ENCODE results near the gene PID1.

Gene PID1

DNA sequence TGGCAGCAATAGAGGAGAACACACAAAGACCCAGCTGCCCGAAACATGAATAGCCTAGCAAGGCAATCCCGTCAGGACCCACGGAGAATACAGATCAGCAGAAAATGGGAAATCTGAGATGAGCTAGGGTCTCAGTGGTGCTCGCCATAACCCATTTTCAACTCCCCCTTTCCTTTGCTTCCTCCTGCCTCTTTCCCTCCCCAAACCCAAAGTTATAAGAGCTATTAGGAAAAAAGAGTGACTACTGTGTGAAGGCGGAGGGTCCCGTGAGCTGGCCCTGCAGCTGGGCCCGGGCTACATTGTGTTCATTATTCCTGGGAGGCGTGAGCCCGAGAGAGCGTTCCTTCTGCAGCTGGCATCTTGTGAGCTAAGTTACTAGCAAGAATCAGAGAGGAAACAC is 118.4 kb downstream of the PID1 start:
- Mint-ChIP-seq H3K9me3 (peaks cover 4% of the 10 kb centered on the region), H3K36me3 (ENCODE audit: low read depth) (no peaks in the 10 kb centered on the region), H3K27me3 (no peaks in the 10 kb centered on the region), H3K4me3 (no peak overlapping the region), H3K27ac (no peak overlapping the region), H3K4me1 (ENCODE audit: low read depth) (no peaks in the 10 kb centered on the region)

DNA sequence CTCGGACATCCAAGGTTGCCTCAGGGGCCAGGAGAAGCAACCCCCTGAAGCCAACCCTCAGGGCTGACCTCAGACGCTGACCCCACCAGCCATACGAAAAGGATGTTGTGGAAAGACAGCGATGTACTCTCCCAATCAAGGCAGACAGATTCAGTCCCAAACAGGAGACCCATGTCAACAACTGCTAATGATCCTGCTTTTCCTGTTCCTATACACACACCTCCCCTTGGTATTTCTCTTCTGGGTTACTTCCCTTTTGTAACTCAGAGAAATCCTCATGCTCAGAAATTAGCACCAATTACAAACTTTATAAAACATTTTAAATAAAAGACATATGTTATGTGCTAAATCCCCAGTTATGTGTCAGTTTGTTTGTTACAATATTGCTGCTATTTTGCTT is 120.8 kb downstream of the PID1 start:
- Mint-ChIP-seq H3K9me3 (peaks cover 10% of the 10 kb centered on the region), H3K4me1 (ENCODE audit: low read depth) (no peaks in the 10 kb centered on the region), H3K4me3 (no peak overlapping the region), H3K27ac (no peak overlapping the region), H3K27me3 (no peaks in the 10 kb centered on the region), H3K36me3 (ENCODE audit: low read depth) (no peaks in the 10 kb centered on the region)

DNA sequence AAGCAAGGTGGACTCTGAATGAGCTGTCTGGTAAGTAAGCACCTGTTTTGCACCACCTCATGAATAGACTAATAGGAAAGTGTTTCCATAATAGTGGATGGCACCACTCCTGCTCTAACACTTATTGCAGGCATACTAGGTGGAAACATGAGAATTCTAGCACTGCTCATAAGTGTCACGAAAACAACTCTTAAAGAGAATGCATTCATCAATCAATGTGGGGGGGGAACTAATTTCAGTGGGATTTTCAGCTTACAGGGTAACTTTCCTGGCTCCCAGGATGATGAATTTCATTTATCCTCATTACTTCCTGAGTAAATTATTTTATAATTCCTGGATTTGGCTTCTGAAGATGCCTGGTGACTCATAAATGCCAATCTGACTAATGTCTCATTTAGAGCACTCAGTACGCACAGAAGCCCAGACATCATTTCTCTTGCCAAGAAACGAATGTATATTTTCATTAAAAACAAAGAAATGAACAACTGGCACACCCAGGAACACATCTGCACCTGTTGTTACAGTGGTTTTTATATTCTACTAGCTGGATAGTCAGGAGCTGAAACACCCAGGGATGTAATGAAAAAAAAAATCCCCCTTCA is 129.6 kb downstream of the PID1 start:
- no peaks in the 10 kb centered on the region for H3K27me3 Mint-ChIP-seq
- H3K27ac Mint-ChIP-seq, result no peak overlapping the region
- no peak overlapping the region for H3K4me3 Mint-ChIP-seq
- H3K9me3 Mint-ChIP-seq, result peaks cover 10% of the 10 kb centered on the region
- no peaks in the 10 kb centered on the region for H3K36me3 Mint-ChIP-seq (ENCODE audit: low read depth)
- no peaks in the 10 kb centered on the region for H3K4me1 Mint-ChIP-seq (ENCODE audit: low read depth)

DNA sequence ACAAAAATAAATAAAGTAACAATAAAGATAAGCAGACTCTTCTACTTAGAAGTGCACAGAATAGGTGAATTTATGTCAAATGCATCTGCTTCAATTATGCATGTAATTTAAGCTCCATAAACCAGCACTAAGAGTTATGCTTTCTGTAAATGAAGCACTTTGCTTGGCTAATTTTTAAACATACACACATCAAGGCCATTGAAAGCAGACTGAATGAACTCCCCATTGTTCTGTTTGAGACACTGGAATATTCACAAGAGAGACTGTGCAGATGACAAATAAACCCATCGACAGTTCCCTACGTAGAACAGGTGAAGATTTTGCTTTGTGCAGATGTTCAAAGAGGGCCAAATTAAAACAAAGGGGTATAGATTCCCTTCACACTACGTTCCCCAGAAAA is 133.4 kb downstream of the PID1 start:
- H3K27me3 Mint-ChIP-seq, result no peaks in the 10 kb centered on the region
- H3K27ac Mint-ChIP-seq, result no peak overlapping the region
- no peak overlapping the region for H3K4me3 Mint-ChIP-seq
- no peaks in the 10 kb centered on the region for H3K9me3 Mint-ChIP-seq
- H3K4me1 Mint-ChIP-seq (ENCODE audit: low read depth), result no peaks in the 10 kb centered on the region
- no peaks in the 10 kb centered on the region for H3K36me3 Mint-ChIP-seq (ENCODE audit: low read depth)

DNA sequence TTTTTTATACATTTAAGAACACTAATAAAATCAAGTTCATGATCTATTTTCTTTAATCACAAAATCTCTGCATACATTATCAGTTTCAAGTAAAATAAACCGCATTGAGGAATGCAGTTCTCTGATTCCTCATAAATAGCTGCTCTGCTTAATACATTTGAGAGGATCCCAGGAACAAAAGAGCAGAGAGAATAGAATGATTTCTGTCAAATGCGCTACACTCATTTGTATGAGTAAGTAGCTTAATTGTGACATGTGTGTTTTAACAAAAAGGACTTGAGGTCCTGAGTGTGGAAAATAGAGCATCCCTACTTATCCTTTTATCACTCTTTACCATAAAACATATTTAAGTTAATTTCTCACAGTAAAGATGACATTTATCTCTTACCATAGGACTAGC is 134.0 kb downstream of the PID1 start:
- H3K27ac Mint-ChIP-seq, result no peak overlapping the region
- H3K36me3 Mint-ChIP-seq (ENCODE audit: low read depth), result no peaks in the 10 kb centered on the region
- H3K27me3 Mint-ChIP-seq, result no peaks in the 10 kb centered on the region
- H3K4me1 Mint-ChIP-seq (ENCODE audit: low read depth), result no peaks in the 10 kb centered on the region
- no peak overlapping the region for H3K4me3 Mint-ChIP-seq
- H3K9me3 Mint-ChIP-seq, result no peaks in the 10 kb centered on the region

DNA sequence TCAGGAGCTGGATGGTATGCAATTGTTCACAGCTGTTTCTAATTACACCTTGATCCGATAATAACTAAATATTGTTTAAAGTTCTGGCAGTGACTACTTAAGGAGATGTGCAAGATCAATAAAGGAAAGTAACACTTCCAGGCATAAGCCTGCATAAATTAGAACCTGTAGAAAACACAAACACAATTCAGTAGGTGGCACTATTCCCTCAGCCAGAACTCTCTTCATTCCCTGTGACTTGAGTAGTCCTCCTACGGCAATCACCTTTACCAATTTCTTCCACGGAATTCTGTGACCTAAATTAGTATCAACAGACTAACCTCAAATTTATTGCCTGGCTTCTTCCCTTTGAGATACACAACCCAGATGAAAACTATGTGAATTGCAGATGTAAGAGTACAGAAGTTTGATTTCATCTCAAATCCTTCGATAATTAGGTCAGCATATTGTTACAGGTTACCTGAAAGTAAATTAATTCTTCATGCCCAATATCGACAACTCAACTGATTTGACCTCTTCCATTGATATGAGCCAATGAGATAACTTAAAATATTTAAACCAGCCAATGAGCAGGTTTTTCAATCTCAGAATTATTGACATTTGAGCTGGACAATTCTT is 137.8 kb downstream of the PID1 start:
- Mint-ChIP-seq H3K27me3 (no peaks in the 10 kb centered on the region), H3K4me1 (ENCODE audit: low read depth) (no peaks in the 10 kb centered on the region), H3K9me3 (no peaks in the 10 kb centered on the region), H3K27ac (no peak overlapping the region), H3K4me3 (no peak overlapping the region), H3K36me3 (ENCODE audit: low read depth) (no peaks in the 10 kb centered on the region)

DNA sequence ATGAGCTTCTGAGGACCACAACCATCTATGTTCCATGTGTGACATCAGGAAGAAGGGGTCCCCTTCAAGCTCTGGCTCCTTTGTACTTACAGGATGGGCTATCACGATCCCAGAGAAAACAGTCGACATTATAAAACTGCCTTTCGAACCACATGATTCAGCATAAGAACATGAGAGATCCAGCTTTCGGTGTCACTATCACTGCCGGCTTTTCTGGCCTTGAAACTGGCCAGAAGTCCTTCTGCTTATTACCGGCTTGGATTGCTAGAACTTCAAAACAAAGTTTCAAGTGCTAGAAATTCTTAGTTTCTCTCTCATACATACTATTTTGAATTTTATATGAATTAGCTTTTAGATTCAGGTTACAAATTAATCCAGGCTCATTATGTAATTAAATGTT is 138.9 kb downstream of the PID1 start:
- Mint-ChIP-seq H3K4me3 (no peak overlapping the region), H3K36me3 (ENCODE audit: low read depth) (no peaks in the 10 kb centered on the region), H3K27me3 (no peaks in the 10 kb centered on the region), H3K4me1 (ENCODE audit: low read depth) (no peaks in the 10 kb centered on the region), H3K9me3 (no peaks in the 10 kb centered on the region), H3K27ac (no peak overlapping the region)

DNA sequence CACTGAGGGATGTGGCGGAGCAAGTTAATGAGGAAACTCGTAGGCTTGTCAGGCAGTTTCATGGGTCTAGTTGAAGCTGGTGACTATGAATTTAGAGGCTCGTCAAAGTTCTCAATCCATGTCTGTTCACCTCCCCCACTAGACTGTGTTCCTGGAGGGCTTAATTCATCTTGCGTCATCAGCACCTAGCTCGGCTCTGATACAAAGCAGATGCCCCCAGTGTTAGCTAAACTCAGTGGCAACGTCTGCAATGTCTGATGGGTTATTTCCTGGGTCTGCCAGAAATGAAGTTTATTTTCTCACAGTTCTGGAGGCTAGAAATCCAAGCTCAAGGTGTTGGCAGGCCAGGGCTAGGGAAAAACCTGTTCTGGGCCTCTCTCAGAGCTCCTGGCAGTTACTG is 140.6 kb downstream of the PID1 start:
- no peaks in the 10 kb centered on the region for H3K36me3 Mint-ChIP-seq (ENCODE audit: low read depth)
- H3K4me1 Mint-ChIP-seq (ENCODE audit: low read depth), result no peaks in the 10 kb centered on the region
- H3K9me3 Mint-ChIP-seq, result peaks cover 4% of the 10 kb centered on the region
- H3K27me3 Mint-ChIP-seq, result no peaks in the 10 kb centered on the region
- H3K27ac Mint-ChIP-seq, result no peak overlapping the region
- H3K4me3 Mint-ChIP-seq, result no peak overlapping the region

DNA sequence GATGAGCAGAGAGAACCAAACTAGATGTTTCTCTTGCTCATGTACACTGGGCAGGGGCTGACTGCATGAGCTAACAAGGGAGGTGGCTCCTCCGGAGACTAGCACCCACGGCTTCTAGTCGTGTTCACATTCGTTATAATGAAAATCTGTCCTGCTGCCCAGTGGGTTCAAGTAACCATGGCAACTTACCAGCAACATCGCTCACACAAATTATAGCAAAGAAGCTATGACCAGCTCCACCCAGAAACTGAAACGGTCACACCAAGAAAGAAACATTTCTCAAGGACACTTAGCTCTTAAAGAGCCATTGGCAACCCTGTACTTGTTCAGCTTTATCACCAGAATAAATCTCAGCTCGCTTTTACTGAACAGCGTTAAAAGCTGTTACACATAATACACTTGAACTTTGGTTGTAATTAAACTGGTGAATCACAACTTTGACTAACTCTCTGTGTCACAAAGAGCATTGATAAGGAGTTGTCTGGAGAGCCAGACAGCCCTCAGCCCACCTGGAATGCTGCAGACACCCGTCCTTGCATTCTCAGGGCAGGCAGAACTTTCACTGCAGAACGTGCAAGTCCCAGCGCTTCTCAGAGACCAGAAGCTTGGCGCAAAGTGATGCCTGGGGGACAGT is 141.2 kb downstream of the PID1 start:
- no peaks in the 10 kb centered on the region for H3K4me1 Mint-ChIP-seq (ENCODE audit: low read depth)
- no peaks in the 10 kb centered on the region for H3K27me3 Mint-ChIP-seq
- H3K36me3 Mint-ChIP-seq (ENCODE audit: low read depth), result no peaks in the 10 kb centered on the region
- H3K4me3 Mint-ChIP-seq, result no peak overlapping the region
- peaks cover 6% of the 10 kb centered on the region for H3K9me3 Mint-ChIP-seq
- no peak overlapping the region for H3K27ac Mint-ChIP-seq

DNA sequence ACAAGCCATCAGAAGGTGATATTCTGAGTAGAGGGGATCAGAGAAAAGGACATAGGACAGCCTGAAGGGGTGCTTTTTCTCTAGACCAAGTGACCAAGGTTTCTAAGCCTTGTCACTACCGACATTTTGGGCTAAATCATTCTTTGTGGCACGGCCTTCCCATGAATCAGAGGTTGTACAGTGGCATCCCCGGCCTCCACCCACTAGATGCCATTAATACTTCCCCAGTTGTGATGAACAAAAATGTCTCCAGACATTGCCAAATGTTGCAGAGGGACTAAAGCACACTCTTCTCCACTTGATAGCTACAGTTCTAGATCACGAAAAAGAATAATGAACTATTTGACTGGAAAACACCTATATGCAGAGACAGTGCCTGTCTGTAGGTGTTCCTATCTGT is 143.6 kb downstream of the PID1 start:
- no peaks in the 10 kb centered on the region for H3K4me1 Mint-ChIP-seq (ENCODE audit: low read depth)
- H3K4me3 Mint-ChIP-seq, result no peak overlapping the region
- H3K27ac Mint-ChIP-seq, result no peak overlapping the region
- peaks cover 6% of the 10 kb centered on the region for H3K9me3 Mint-ChIP-seq
- H3K36me3 Mint-ChIP-seq (ENCODE audit: low read depth), result no peaks in the 10 kb centered on the region
- no peaks in the 10 kb centered on the region for H3K27me3 Mint-ChIP-seq

DNA sequence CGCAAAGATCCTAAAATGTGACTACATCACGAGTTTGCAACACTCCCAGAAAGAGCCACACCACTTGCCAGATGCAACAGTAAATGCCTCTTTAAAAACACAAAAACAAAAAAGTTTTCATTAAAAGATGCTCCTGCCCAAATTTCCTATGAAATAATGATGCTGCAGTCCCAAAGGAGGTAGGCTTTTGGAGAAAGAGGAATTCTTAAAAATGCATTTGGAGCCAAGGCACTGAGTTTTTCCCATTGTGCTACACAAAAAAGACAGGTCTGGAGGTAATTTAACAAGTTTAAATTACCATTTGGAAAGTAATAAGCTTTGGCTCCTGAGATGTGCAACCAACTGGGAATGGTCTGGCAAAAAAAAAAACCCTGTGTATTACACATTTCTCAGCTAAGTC is 145.0 kb downstream of the PID1 start:
- Mint-ChIP-seq H3K4me1 (ENCODE audit: low read depth) (no peaks in the 10 kb centered on the region), H3K27me3 (no peaks in the 10 kb centered on the region), H3K36me3 (ENCODE audit: low read depth) (no peaks in the 10 kb centered on the region), H3K27ac (no peak overlapping the region), H3K9me3 (peaks cover 6% of the 10 kb centered on the region), H3K4me3 (no peak overlapping the region)

DNA sequence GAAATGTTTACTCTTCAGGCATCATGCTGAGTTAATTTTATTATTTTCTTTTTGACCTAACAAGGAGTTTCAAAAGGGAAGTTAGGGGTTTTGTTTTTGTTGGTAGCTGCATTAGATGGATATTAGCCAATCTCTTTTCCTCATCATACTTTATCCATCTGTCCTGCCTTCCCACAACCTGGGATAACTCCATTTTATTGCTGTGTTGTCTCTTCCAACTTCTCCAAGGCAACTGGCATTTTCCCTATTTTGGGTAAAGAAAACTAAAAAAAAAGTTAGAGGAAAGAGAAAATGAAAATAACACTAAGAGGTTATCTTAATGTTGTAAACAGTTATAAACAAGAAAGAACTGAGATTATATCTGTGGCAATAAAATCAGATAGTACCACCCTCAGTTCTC is 147.0 kb downstream of the PID1 start:
- no peaks in the 10 kb centered on the region for H3K27me3 Mint-ChIP-seq

DNA sequence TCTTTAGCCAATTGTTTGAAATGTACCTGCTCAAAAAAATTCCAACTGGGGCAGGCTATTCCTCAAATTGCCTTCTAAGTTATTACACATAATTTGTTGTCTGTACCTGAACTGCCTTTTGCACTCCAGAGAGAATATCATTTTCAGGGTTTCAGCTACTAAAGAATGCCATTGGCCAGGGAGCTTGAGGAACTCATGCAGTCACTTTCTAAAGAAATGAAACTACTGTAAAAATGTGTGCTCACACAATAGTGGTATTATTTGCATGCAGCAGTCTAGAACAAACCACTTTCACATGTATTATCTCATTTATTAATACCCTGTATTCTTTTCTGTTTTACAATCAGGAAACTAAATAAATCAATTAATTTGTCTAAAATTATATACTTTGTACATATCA is 152.2 kb downstream of the PID1 start:
- H3K4me1 Mint-ChIP-seq (ENCODE audit: low read depth), result no peaks in the 10 kb centered on the region
- H3K9me3 Mint-ChIP-seq, result no peaks in the 10 kb centered on the region
- no peak overlapping the region for H3K4me3 Mint-ChIP-seq
- H3K36me3 Mint-ChIP-seq (ENCODE audit: low read depth), result no peaks in the 10 kb centered on the region
- H3K27ac Mint-ChIP-seq, result no peak overlapping the region
- H3K27me3 Mint-ChIP-seq, result no peaks in the 10 kb centered on the region

More for the DNA sequence above, 147.0 kb downstream of the PID1 start:
- Mint-ChIP-seq H3K27ac (no peak overlapping the region), H3K4me1 (ENCODE audit: low read depth) (no peaks in the 10 kb centered on the region), H3K4me3 (no peak overlapping the region), H3K36me3 (ENCODE audit: low read depth) (no peaks in the 10 kb centered on the region), H3K9me3 (peaks cover 6% of the 10 kb centered on the region)

DNA sequence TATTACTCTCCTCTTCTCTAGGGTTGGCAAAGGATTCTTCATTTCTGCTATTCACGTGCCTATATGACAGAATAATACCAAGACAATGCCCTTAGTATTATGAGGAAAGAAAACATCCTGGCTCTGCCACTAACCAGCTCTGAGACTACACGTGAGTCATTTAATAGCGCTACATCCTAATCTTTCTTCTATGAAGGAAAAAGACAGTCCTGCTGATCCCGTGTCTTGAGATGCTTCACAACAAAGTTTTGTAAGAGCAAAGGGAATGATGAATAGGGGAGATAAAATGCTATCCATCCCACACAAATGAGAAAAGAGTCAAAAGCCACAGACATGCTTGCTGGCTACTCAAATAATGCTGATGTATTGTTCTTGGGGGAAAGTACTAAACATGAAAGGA is 152.8 kb downstream of the PID1 start:
- no peaks in the 10 kb centered on the region for H3K27me3 Mint-ChIP-seq
- H3K4me3 Mint-ChIP-seq, result no peak overlapping the region
- H3K4me1 Mint-ChIP-seq (ENCODE audit: low read depth), result no peaks in the 10 kb centered on the region
- no peaks in the 10 kb centered on the region for H3K9me3 Mint-ChIP-seq
- H3K27ac Mint-ChIP-seq, result no peak overlapping the region
- no peaks in the 10 kb centered on the region for H3K36me3 Mint-ChIP-seq (ENCODE audit: low read depth)

DNA sequence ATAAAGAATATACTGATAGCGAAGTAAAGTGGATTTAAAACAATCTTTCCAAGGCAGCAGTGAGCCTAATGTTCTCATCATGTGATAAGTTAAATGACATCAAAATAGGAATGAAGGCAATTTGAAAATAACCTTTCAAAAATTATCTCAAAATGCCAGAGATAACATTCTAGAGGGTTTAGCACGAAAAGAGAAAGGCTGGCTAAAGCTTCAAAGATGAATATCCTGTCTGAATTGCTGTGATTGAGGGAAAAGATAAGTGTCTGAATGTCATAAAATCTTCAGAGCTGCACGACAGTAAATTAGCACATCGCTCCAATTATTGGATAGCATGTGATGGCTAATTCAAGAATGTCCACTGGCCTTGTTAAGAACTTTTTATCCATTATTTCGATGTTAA is 159.3 kb downstream of the PID1 start:
- H3K4me3 Mint-ChIP-seq, result no peak overlapping the region
- H3K4me1 Mint-ChIP-seq (ENCODE audit: low read depth), result no peaks in the 10 kb centered on the region

DNA sequence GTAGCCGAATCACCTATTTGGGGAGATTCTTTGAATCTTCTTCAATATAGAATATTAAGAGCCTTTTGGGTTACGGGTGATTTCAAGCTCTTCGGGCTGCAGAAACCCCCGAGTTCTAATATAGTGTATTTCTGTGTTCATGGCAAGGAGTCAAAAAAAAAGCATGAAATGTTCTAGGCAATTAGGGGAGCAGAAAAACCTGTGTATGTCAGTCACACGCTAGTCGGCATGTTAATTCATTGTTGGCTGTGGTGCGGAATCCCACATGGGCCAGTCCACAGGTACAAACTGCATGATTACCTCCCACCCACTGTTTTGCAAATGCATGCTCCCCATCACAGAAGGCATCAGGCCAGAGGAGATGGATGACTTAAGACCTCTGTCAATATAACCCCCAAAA is 161.9 kb downstream of the PID1 start:
- Mint-ChIP-seq H3K27ac (no peak overlapping the region), H3K27me3 (no peaks in the 10 kb centered on the region), H3K4me1 (ENCODE audit: low read depth) (no peaks in the 10 kb centered on the region), H3K36me3 (ENCODE audit: low read depth) (no peaks in the 10 kb centered on the region), H3K4me3 (no peak overlapping the region), H3K9me3 (peaks cover 3% of the 10 kb centered on the region)

More for the DNA sequence above, 159.3 kb downstream of the PID1 start:
- Mint-ChIP-seq H3K9me3 (no peaks in the 10 kb centered on the region), H3K36me3 (ENCODE audit: low read depth) (no peaks in the 10 kb centered on the region), H3K27ac (no peak overlapping the region), H3K27me3 (no peaks in the 10 kb centered on the region)

All from stimulated activated naive CD8-positive, alpha-beta T cell treated with anti-CD3 and anti-CD28 coated beads, Interleukin-15, Interleukin-2, amounts not matched to agents 100 ng/mL and 50 ng/mL, for 24 hours (primary cell).